ENCODE data around the gene CDH23. TPM values are rescaled to one million over a fixed set of nuclear protein-coding genes. Genes with fewer than 3 reads are reported as not detected.

CDH23 gene
- total and polyA plus RNA-seq, 2 of the 8 experiments (the other 6 are each of a cell fraction or from before 2014, with no cell fraction given) = 1.9 to 4.9 TPM

DNA sequence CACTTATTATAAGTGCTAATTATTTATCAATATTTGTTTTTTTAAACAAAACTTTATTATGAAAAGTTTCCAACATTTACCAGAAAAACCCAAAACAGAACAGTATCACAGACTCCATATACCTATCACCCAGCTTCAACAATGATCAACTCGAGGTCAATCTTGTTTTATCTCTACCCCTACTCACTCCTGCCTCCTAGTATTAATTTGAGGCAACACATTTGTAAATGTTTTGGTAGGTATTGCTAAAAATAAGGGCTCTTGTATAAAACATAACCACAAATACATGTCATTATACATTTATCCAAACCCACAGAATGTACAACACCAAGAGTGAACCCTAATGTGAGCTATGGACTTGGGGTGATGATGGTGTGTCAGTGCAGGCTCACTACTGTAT, 15.9 kb upstream of the CDH23 start:
- Histone ChIP-seq H4K20me1 (replicated peaks in 1 of 2; ENCODE audit: control insufficient read depth in 1 of 2, insufficient read depth in 2 of 2, low read length in 2 of 2) (no peaks in the 10 kb centered on the region), H3K18ac (ENCODE audit: extremely low read depth, low read length) (no peak overlapping the region), H2BK120ac (replicated peaks; ENCODE audit: low read depth, low read length) (no peak overlapping the region), H3K27ac (ENCODE audit: low read depth, low read length) (no peak overlapping the region), H3K4me3 (ENCODE audit: extremely low read depth in 1 of 4, insufficient read depth in 2 of 4, low read depth in 3 of 4, low read length in 4 of 4) (no peak overlapping the region), H3K23ac (ENCODE audit: insufficient read length) (no peak overlapping the region), H3K56ac (replicated peaks; ENCODE audit: insufficient read length, low read depth, low read length) (no peak overlapping the region), H3K4ac (replicated peaks; ENCODE audit: insufficient read length, low read depth, low read length) (no peak overlapping the region), H3K79me1 (ENCODE audit: low read depth, low read length) (no peaks in the 10 kb centered on the region), H3K23me2 (ENCODE audit: low read depth, low read length) (no peaks in the 10 kb centered on the region; the same call in 1 of the 2 replicates), H3K27me3 (replicated peaks in 1 of 4; ENCODE audit: control insufficient read depth in 3 of 4, extremely low read depth in 1 of 4, insufficient read depth in 3 of 4, low read length in 3 of 4) (no peaks in the 10 kb centered on the region), H3K9ac (replicated peaks in 1 of 4; ENCODE audit: extremely low read depth in 1 of 4, low read depth in 3 of 4, low read length in 3 of 4) (no peak overlapping the region), H3K4me1 (replicated peaks in 1 of 4; ENCODE audit: control insufficient read depth in 3 of 4, insufficient read depth in 4 of 4, low read length in 3 of 4) (peaks cover 0 to 2% (median 0%) of the 10 kb centered on the region in 4 experiments; a peak in 2 of 7 replicates), H2BK5ac (ENCODE audit: low read depth, low read length) (no peak overlapping the region), H2BK15ac (ENCODE audit: low read length) (no peak overlapping the region), H2BK20ac (ENCODE audit: low read length) (no peak overlapping the region), H3K36me3 (ENCODE audit: control insufficient read depth in 2 of 4, insufficient read depth in 4 of 4, low read length in 3 of 4) (no peaks in the 10 kb centered on the region), H4K8ac (ENCODE audit: extremely low read depth, insufficient read depth, low read length) (no peak overlapping the region), H4K91ac (replicated peaks; ENCODE audit: insufficient read length, low read length) (no peak overlapping the region), H2BK12ac (ENCODE audit: low read depth, low read length) (no peak overlapping the region), H3K14ac (ENCODE audit: insufficient read length) (no peak overlapping the region), H2AFZ (ENCODE audit: low read length) (no peak overlapping the region), H3K9me3 (ENCODE audit: insufficient read depth in 2 of 2, low read depth in 1 of 2, low read length in 1 of 2) (no peaks in the 10 kb centered on the region), H3K79me2 (ENCODE audit: control insufficient read depth in 1 of 2, insufficient read depth in 2 of 2, low read length in 2 of 2) (no peaks in the 10 kb centered on the region), H3K4me2 (ENCODE audit: insufficient read depth in 1 of 2, low read depth in 2 of 2, low read length in 2 of 2) (no peak overlapping the region), H4K5ac (ENCODE audit: insufficient read length, low read depth, low read length) (no peak overlapping the region), H2AK5ac (ENCODE audit: low read depth, low read length) (no peak overlapping the region)
- 67% methylated on average over 1 of the region's 1 CpG; no CpG with 5 or more reads in 1 of the 2 experiments for WGBS, 2 experiments (ENCODE audit: extremely low coverage in 1 of 2, insufficient coverage in 1 of 2, insufficient read length in 1 of 2, insufficient replicate concordance in 2 of 2, low coverage in 1 of 2, low lambda C conversion rate in 2 of 2, missing lambda C conversion rate in 1 of 2)
- CTCF ChIA-PET (ENCODE audit: partially characterized antibody) = interaction anchor here (0.6 to 28.0 kb wide), 17 partner anchors 9 to 366 kb away, joined by 3 to 401 read pairs (median 4); partner anchors contain the start of genes CDH23 and SLC29A3
- DNase-seq (ENCODE audit: low read depth in 1 of 2, low spot score in 2 of 2) (no peak), FAIRE-seq (no peak)
- POLR2A ChIA-PET (ENCODE audit: partially characterized antibody) = no interaction called here
- TF ChIP-seq SP4 (IDR thresholded peaks at IDR 0.05; ENCODE audit: low read length) (no peak), EP300 (IDR thresholded peaks at IDR 0.05; ENCODE audit: borderline replicate concordance in 1 of 2, low read depth in 2 of 2, low read length in 2 of 2) (no peak), EZH2 (IDR thresholded peaks at IDR 0.05; ENCODE audit: low read depth, low read length, severe bottlenecking) (no peak), GABPA (IDR thresholded peaks at IDR 0.05; ENCODE audit: borderline replicate concordance, insufficient read depth, low read length) (no peak), TAF1 (IDR thresholded peaks at IDR 0.05; ENCODE audit: low read depth, low read length) (no peak), HDAC6 (IDR thresholded peaks at IDR 0.05; ENCODE audit: low read depth, low read length) (no peak), CTBP2 (IDR thresholded peaks at IDR 0.05; ENCODE audit: borderline replicate concordance, insufficient read depth, insufficient read length, low read length) (no peak), EGR1 (IDR thresholded peaks at IDR 0.05; ENCODE audit: borderline replicate concordance, low read depth, low read length) (no peak), TEAD4 (IDR thresholded peaks at IDR 0.05; ENCODE audit: low read depth, low read length) (no peak), BRCA1 (IDR thresholded peaks at IDR 0.05; ENCODE audit: low read depth, low read length) (no peak)
- TF ChIP-seq, protein P1, sequence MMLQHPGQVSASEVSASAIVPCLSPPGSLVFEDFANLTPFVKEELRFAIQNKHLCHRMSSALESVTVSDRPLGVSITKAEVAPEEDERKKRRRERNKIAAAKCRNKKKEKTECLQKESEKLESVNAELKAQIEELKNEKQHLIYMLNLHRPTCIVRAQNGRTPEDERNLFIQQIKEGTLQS (IDR thresholded peaks at IDR 0.05; ENCODE audit: insufficient read depth, low read depth, low read length) = no peak
- TF ChIP-seq, protein P2, sequence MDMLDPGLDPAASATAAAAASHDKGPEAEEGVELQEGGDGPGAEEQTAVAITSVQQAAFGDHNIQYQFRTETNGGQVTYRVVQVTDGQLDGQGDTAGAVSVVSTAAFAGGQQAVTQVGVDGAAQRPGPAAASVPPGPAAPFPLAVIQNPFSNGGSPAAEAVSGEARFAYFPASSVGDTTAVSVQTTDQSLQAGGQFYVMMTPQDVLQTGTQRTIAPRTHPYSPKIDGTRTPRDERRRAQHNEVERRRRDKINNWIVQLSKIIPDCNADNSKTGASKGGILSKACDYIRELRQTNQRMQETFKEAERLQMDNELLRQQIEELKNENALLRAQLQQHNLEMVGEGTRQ (IDR thresholded peaks at IDR 0.05; ENCODE audit: low read length) = no peak
